Measurements from ENCODE around the gene RMP24.

Gene RMP24

GRCh38 chr18:36015629-36016028 is 43.1 kb downstream of the RMP24 start (continued):
- peak in 1 of 2 experiments; percentile 15; a peak in 1 of 4 replicates for TF ChIP-seq MAFK (conservative IDR thresholded peaks at IDR 0.05 in 1 of 2, IDR thresholded peaks at IDR 0.05 in 1 of 2; ENCODE audit: low read length in 2 of 2)

GRCh38 chr18:36017232-36017631 is 44.8 kb downstream of the RMP24 start:
- Histone ChIP-seq H3K27me3 (ENCODE audit: control insufficient read depth in 1 of 2, insufficient read depth in 2 of 2, low read length in 2 of 2) (no peaks in the 10 kb centered on the region), H2AFZ (ENCODE audit: low read length) (no peak overlapping the region), H3K36me3 (replicated peaks in 1 of 2; ENCODE audit: control insufficient read depth in 1 of 2, insufficient read depth in 2 of 2, low read length in 2 of 2) (no peaks in the 10 kb centered on the region), H3K9ac (ENCODE audit: insufficient read depth, low read depth, low read length) (no peak overlapping the region), H4K20me1 (ENCODE audit: insufficient read depth, low read length) (no peaks in the 10 kb centered on the region), H3K4me3 (replicated peaks in 1 of 3; ENCODE audit: insufficient read depth in 1 of 3, low read depth in 2 of 3, low read length in 3 of 3) (no peak overlapping the region), H3K27ac (ENCODE audit: extremely low read length, insufficient read depth, low read length) (no peak overlapping the region), H3K4me2 (ENCODE audit: low read depth, low read length) (no peak overlapping the region), H3K9me3 (ENCODE audit: low read length) (no peaks in the 10 kb centered on the region), H3K79me2 (ENCODE audit: insufficient read depth, low read length) (no peaks in the 10 kb centered on the region), H3K4me1 (ENCODE audit: insufficient read depth, low read length) (no peaks in the 10 kb centered on the region)
- POLR2A ChIA-PET: no interaction called here
- CTCF ChIA-PET (ENCODE audit: low intra/inter-chr PET ratio, low total read pairs): interaction anchor here (1.2 to 1.6 kb wide), 3 partner anchors 79 to 267 kb away, joined by 3 to 9 read pairs (median 6); no protein-coding TSS in a partner anchor
- intact Hi-C loops (cut with micrococcal nuclease; ENCODE audit: unreplicated experiment): loop anchor here (1.0 to 2.0 kb wide), 4 partner anchors 76 to 740 kb away; no protein-coding TSS in a partner anchor
- DNase-seq (ENCODE audit: low spot score) (no peak), FAIRE-seq (no peak), ATAC-seq (peak; percentile 26)
- TF ChIP-seq ZNF550 (CRISPR knock-in tag; IDR thresholded peaks at IDR 0.05; ENCODE audit: borderline replicate concordance) (no peak), ZNF446 (CRISPR knock-in tag; IDR thresholded peaks at IDR 0.05) (no peak), RXRA (CRISPR knock-in tag; IDR thresholded peaks at IDR 0.05) (no peak), ZMAT3 (CRISPR knock-in tag; conservative IDR thresholded peaks at IDR 0.05) (no peak), ZNF784 (CRISPR knock-in tag; IDR thresholded peaks at IDR 0.05; ENCODE audit: borderline replicate concordance) (no peak), ZNF879 (CRISPR knock-in tag; IDR thresholded peaks at IDR 0.05) (no peak)
- in situ Hi-C loops (cut with HindIII; ENCODE audit: extremely low pct_ligation_motif_present, low pct_unique_long_range_greater_than_20kb): no loop called here
- no TSS peak for BruUV-seq (replicated peaks)
- WGBS (ENCODE audit: low lambda C conversion rate): 100% methylated on average over 1 of the region's 2 CpGs
